ENCODE results near the gene TMEM239.

The TMEM239 gene

GRCh38 chr20:2849529-2849928, 33.4 kb downstream of the TMEM239 start:
- DNase-seq (ENCODE audit: low spot score) = no peak

- DNase-seq (ENCODE audit: low spot score) = no peak
Observed at GRCh38 chr20:2851086-2851485, 34.9 kb downstream of the TMEM239 start.

- no peak for DNase-seq (ENCODE audit: low spot score)
Observed at GRCh38 chr20:2858591-2858990, 42.4 kb downstream of the TMEM239 start.

- no peak for DNase-seq (ENCODE audit: low spot score)
Observed at GRCh38 chr20:2859330-2860121, 43.4 kb downstream of the TMEM239 start.

GRCh38 chr20:2864626-2865025, 48.5 kb downstream of the TMEM239 start:
- DNase-seq (ENCODE audit: low spot score) = no peak

- no peak for DNase-seq (ENCODE audit: low spot score)
Observed at GRCh38 chr20:2865101-2865500, 48.9 kb downstream of the TMEM239 start.

GRCh38 chr20:2865630-2866029, 49.5 kb downstream of the TMEM239 start:
- no peak for DNase-seq (ENCODE audit: low spot score)

- DNase-seq (ENCODE audit: low spot score) = no peak
Observed at GRCh38 chr20:2866236-2866635, 50.1 kb downstream of the TMEM239 start.

GRCh38 chr20:2867081-2867864, 51.1 kb downstream of the TMEM239 start:
- no peak for DNase-seq (ENCODE audit: low spot score)

Measured in kidney tubule cell (primary cell).